Measurements from ENCODE around the gene GSTP1. TPM values are rescaled to one million over a fixed set of nuclear protein-coding genes. Genes with fewer than 3 reads are reported as not detected.
A peak's percentile ranks its signal among the peaks of the same experiment; 100 is the strongest.

Gene GSTP1
- total and polyA plus RNA-seq, 9 of the 15 experiments (the other 6 are each of a cell fraction or from before 2014, with no cell fraction given): 592 to 2,150 (median 1,204) TPM

DNA sequence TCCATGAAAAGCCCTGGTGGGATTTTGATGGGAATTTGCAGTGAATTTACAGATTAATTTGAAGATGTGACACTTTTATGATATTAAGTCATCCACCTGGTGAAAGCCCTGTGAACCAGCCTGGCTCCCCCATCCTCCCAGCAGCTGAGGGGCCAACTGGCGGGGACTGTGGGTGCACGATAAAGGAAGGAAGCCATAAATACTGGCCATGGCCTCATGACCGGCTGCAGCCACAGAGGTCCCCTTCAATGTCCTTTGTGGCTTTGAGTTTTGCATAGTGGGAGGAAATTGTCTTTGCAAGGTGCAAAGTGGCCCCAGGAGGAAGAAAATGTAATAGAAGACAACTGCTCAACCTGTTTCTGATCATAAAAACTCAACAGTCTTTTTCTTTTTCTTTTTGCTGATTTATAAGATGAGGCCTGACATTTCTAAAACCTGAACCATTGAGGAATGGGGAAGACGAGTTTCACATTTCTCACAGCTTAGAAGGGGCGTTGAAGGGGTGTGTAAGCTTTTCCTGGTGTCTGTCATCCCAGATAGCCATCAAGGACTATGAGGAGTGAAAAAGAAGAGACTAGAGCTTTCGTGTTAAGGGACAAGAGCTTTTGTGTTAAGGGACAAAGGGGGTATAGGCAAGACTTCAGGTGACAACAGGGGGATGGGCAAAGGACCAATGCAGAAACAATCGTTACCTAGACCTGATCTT, 16.9 kb downstream of the GSTP1 start (continued):
- TF ChIP-seq, protein P1, sequence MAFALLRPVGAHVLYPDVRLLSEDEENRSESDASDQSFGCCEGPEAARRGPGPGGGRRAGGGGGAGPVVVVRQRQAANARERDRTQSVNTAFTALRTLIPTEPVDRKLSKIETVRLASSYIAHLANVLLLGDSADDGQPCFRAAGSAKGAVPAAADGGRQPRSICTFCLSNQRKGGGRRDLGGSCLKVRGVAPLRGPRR (CRISPR knock-in tag; IDR thresholded peaks at IDR 0.05): no peak
- TF ChIP-seq IFI16 (CRISPR knock-in tag; IDR thresholded peaks at IDR 0.05): no peak
- no peak for TF ChIP-seq SMARCB1 (IDR thresholded peaks at IDR 0.05; ENCODE audit: insufficient read length, low read depth)
- no peak for TF ChIP-seq RFX7 (CRISPR knock-in tag; IDR thresholded peaks at IDR 0.05)
- no peak for TF ChIP-seq EWSR1 (IDR thresholded peaks at IDR 0.05; ENCODE audit: borderline replicate concordance, low read depth, partially characterized antibody)
- no peak for TF ChIP-seq FOXK1 (CRISPR knock-in tag; IDR thresholded peaks at IDR 0.05; ENCODE audit: borderline replicate concordance)
- TF ChIP-seq, protein P2, sequence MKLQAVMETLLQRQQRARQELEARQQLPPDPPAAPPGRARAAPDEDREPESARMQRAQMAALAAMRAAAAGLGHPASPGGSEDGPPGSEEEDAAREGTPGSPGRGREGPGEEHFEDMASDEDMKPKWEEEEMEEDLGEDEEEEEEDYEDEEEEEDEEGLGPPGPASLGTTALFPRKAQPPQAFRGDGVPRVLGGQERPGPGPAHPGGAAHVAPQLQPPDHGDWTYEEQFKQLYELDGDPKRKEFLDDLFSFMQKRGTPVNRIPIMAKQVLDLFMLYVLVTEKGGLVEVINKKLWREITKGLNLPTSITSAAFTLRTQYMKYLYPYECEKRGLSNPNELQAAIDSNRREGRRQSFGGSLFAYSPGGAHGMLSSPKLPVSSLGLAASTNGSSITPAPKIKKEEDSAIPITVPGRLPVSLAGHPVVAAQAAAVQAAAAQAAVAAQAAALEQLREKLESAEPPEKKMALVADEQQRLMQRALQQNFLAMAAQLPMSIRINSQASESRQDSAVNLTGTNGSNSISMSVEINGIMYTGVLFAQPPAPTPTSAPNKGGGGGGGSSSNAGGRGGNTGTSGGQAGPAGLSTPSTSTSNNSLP (IDR thresholded peaks at IDR 0.05; ENCODE audit: borderline replicate concordance, low read depth, low read length): 0 out of 2 replicates have a peak, but pooled peaks have one; percentile 45
- no peak for TF ChIP-seq MAFF (IDR thresholded peaks at IDR 0.05; ENCODE audit: low read length)
- no peak for TF ChIP-seq MCM7 (IDR thresholded peaks at IDR 0.05)
- peak; percentile 67; the same call in 1 of the 2 replicates for TF ChIP-seq ZNF175 (CRISPR knock-in tag; IDR thresholded peaks at IDR 0.05; ENCODE audit: low read depth)
- TF ChIP-seq CREM (IDR thresholded peaks at IDR 0.05; ENCODE audit: low read depth): no peak; the same call in 1 of the 2 replicates
- no peak for TF ChIP-seq STAG1 (CRISPR knock-in tag; IDR thresholded peaks at IDR 0.05; ENCODE audit: borderline replicate concordance)
- no peak for TF ChIP-seq SP1 (CRISPR knock-in tag; IDR thresholded peaks at IDR 0.05)
- TF ChIP-seq ZNF696 (CRISPR knock-in tag; conservative IDR thresholded peaks at IDR 0.05): no peak
- no peak for TF ChIP-seq MTF1 (CRISPR knock-in tag; IDR thresholded peaks at IDR 0.05; ENCODE audit: borderline replicate concordance)
- TF ChIP-seq, protein P3, sequence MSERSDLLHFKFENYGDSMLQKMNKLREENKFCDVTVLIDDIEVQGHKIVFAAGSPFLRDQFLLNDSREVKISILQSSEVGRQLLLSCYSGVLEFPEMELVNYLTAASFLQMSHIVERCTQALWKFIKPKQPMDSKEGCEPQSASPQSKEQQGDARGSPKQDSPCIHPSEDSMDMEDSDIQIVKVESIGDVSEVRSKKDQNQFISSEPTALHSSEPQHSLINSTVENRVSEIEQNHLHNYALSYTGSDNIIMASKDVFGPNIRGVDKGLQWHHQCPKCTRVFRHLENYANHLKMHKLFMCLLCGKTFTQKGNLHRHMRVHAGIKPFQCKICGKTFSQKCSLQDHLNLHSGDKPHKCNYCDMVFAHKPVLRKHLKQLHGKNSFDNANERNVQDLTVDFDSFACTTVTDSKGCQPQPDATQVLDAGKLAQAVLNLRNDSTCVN (CRISPR knock-in tag; IDR thresholded peaks at IDR 0.05): no peak
- no peak for TF ChIP-seq ZNF717 (CRISPR knock-in tag; IDR thresholded peaks at IDR 0.05)
- TF ChIP-seq BCOR (IDR thresholded peaks at IDR 0.05): no peak
- no peak for TF ChIP-seq RBBP5 (IDR thresholded peaks at IDR 0.05; ENCODE audit: borderline replicate concordance, insufficient read depth, low read length, poor library complexity, severe bottlenecking)
- TF ChIP-seq LARP7 (IDR thresholded peaks at IDR 0.05): no peak
- TF ChIP-seq, protein P4, sequence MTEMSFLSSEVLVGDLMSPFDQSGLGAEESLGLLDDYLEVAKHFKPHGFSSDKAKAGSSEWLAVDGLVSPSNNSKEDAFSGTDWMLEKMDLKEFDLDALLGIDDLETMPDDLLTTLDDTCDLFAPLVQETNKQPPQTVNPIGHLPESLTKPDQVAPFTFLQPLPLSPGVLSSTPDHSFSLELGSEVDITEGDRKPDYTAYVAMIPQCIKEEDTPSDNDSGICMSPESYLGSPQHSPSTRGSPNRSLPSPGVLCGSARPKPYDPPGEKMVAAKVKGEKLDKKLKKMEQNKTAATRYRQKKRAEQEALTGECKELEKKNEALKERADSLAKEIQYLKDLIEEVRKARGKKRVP (CRISPR knock-in tag; IDR thresholded peaks at IDR 0.05): no peak
- TF ChIP-seq HDAC2 (IDR thresholded peaks at IDR 0.05): peak; percentile 48; the same call in 1 of the 2 replicates
